HL-60 (cell line): Measurements from ENCODE around the gene CDK2.

ENCODE experiments used
- CTCF ChIP-seq: IDR thresholded peaks from one replicate; pipeline ENCODE4 v1.5.1; 2011; ENCODE audit warnings: low read length, control low read depth, inconsistent platforms; ENCODE audit not compliant: insufficient read depth
- POLR2AphosphoS5 ChIP-seq: IDR thresholded peaks from 2 replicates; pipeline ENCODE4 v1.6.1; 2012; ENCODE audit warnings: low read depth
- REST ChIP-seq: IDR thresholded peaks from 2 replicates; pipeline ENCODE4 v1.6.1; 2012; ENCODE audit warnings: low read depth; ENCODE audit not compliant: insufficient replicate concordance
- SPI1 ChIP-seq: IDR thresholded peaks from 2 replicates; pipeline ENCODE4 v1.6.1; 2012; ENCODE audit warnings: low read depth, mild to moderate bottlenecking, borderline replicate concordance

- TF ChIP-seq POLR2AphosphoS5 (no peak), REST (no peak), CTCF (no peak), SPI1 (no peak)
Measured at GRCh38 chr12:56007564-56008559, 41.2 kb downstream of the CDK2 start.
